ENCODE results near the gene INTS15.

INTS15 gene

DNA sequence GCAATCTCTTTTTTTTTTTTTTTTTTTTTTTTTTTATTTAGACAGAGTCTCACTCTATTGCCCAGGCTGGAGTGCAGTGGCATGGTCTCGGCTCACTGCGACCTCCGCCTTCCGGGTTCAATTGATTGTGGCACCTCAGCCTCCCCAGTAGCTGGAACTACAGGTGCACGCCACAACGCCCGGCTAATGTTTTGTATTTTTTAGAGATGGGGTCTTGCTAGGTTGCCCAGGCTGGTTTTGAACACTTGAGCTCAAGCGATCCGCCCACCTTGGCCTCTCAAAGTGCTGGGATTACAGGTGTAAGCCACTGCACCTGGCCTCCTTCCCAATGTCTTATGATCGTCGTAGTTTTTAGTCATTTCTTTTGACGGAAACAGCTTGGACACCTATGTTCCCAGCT, 19.0 kb downstream of the INTS15 start:
- TF ChIP-seq, protein P1, sequence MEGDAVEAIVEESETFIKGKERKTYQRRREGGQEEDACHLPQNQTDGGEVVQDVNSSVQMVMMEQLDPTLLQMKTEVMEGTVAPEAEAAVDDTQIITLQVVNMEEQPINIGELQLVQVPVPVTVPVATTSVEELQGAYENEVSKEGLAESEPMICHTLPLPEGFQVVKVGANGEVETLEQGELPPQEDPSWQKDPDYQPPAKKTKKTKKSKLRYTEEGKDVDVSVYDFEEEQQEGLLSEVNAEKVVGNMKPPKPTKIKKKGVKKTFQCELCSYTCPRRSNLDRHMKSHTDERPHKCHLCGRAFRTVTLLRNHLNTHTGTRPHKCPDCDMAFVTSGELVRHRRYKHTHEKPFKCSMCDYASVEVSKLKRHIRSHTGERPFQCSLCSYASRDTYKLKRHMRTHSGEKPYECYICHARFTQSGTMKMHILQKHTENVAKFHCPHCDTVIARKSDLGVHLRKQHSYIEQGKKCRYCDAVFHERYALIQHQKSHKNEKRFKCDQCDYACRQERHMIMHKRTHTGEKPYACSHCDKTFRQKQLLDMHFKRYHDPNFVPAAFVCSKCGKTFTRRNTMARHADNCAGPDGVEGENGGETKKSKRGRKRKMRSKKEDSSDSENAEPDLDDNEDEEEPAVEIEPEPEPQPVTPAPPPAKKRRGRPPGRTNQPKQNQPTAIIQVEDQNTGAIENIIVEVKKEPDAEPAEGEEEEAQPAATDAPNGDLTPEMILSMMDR (IDR thresholded peaks at IDR 0.05; ENCODE audit: low read depth, low read length), result no peak
- in situ Hi-C loops (cut with HindIII; ENCODE audit: low sequenced_read_pairs), result no loop called here
- no peak for DNase-seq (ENCODE audit: low read depth, low spot score)
- H3K4me3 ChIP-seq (ENCODE audit: low read depth, low read length), result no peak overlapping the region

DNA sequence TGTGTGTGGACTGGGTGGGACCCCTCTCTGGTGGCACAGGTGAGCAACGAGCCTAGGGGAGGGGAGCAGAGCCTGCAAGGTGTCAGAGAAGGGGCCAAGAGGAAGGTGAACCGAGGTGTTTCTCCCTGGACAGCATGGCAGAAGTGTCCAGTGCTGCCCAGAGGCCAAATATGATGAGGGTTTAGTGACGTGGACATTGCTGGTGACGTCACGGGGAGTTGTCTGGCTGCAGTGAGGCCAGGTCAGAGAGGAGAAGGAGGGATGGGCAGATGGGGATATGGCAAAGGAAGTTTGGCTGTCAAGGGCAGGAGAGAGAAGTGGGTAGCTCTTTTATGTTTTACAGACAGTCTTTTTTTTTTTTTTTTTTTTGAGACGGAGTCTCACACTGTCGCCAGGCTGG, 23.0 kb downstream of the INTS15 start:
- TF ChIP-seq, protein P1 (IDR thresholded peaks at IDR 0.05; ENCODE audit: low read depth, low read length), result no peak
- in situ Hi-C loops (cut with HindIII; ENCODE audit: low sequenced_read_pairs), result no loop called here
- H3K4me3 ChIP-seq (ENCODE audit: low read depth, low read length), result no peak overlapping the region
- no peak for DNase-seq (ENCODE audit: low read depth, low spot score)

DNA sequence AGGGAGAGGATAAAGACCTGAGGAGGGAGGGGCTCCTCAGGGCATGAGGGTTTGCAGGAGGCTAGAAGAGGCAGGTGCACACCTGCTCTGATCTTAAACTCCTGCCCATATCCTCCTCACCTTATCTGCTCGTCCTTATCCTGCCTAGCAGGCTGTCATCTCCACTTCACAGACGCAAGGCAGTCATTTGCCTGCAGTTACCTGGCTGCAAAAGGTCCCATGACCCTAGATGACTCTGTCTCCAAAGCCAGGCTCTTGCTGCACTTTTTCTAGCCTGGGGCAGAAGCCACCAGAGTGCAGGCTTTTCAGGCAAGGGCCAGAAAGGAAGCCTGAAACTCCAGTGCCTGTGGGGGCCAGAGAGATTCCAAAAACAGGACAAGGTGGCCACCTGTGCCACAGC, 23.9 kb downstream of the INTS15 start:
- no peak for DNase-seq (ENCODE audit: low read depth, low spot score)
- TF ChIP-seq, protein P1 (IDR thresholded peaks at IDR 0.05; ENCODE audit: low read depth, low read length), result no peak
- H3K4me3 ChIP-seq (ENCODE audit: low read depth, low read length), result no peak overlapping the region
- in situ Hi-C loops (cut with HindIII; ENCODE audit: low sequenced_read_pairs), result no loop called here

DNA sequence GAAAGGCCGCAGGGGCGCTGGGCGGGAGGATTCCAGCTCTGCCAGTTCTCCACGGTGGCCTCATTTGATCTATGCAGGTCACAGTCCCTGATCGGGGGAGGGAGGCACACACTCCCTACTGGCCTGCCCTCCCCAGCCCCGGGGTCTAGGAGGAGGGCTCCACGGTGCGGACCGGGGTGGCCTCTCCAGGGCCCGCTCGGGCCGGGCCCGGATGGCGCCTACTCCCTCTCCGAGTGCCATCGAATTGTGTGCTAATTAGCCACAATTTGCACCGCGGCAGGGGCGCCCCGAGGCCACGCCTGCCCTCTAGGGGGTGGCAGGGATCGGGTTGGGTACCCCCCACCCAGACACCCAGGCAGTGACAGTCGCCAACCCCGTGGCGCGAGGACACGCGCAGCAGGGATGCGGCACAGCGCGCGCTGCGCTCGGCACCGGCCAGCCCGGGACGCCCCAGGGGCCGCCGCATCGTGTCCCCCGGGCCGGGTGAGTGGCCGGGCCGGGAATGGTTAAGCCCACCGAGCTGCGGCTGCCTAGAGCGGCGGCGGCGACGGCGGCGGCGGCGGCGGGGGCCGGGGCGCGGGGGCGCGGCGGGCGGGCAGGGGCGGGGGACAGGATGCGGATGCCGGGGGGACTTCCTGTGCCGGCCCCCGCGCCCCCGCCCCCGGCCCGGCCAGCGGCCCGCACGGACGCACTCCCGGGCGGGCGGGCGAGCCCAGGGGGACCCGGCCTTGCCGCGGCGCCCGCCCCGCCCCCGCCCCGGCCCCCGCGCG, 25.3 kb downstream of the INTS15 start, which contains the start of gene ZNF853:
Gene ZNF853 (plus strand): TSS at position 658 of the 770 bp plus-strand sequence. CDS start 565 bp downstream, outside the sequence.
- in situ Hi-C loops (cut with HindIII; ENCODE audit: low sequenced_read_pairs), result no loop called here
- no peak for DNase-seq (ENCODE audit: low read depth, low spot score)
- peak within 1 kb of the TSS; percentile 48 for H3K4me3 ChIP-seq (ENCODE audit: low read depth, low read length)
- TF ChIP-seq, protein P1 (IDR thresholded peaks at IDR 0.05; ENCODE audit: low read depth, low read length), result no peak

DNA sequence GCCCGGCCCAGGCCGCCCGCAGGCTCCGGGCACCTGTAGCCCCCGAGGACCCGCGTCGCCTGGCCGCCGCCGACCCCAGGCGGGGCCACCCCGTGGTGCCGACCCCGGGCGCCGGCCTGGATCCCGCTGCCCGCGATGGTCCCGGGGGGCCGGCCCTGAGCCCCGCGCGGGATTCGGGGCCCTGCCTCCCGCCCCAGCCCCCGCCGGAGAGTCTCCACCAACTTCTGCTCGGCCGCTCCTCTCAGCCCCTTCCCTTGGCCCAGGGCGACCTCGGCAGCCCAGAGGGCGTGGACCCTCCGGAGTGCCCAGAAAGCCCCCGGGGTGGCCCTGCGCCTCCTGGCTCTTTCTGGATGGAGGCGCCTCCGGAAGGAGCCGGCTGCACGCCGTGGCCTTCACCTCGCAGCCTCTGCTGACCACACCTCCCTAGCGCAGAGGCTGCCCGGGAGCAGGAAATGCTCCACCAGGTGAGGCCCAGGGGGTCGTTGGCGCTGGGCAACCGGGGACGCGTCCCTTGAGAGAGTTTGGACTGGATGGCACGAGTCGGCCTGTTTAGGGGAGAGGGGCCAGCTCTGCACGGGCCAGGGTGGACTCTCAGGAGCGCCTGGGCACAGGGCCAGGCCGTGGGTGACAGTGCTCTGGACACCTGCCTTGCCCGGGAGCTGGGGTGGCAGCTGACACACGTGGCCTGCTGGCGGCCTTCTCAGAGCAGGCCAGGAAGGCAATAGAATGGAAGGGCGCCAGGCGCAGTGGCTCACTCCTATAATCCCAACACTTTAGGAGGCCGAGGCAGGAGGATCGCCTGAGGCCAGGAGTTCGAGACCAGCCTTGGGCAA, 26.1 kb downstream of the INTS15 start:
- in situ Hi-C loops (cut with HindIII; ENCODE audit: low sequenced_read_pairs), result no loop called here
- peak overlapping the region; percentile 48 for H3K4me3 ChIP-seq (ENCODE audit: low read depth, low read length)
- DNase-seq (ENCODE audit: low read depth, low spot score), result no peak
- TF ChIP-seq, protein P1 (IDR thresholded peaks at IDR 0.05; ENCODE audit: low read depth, low read length), result no peak

DNA sequence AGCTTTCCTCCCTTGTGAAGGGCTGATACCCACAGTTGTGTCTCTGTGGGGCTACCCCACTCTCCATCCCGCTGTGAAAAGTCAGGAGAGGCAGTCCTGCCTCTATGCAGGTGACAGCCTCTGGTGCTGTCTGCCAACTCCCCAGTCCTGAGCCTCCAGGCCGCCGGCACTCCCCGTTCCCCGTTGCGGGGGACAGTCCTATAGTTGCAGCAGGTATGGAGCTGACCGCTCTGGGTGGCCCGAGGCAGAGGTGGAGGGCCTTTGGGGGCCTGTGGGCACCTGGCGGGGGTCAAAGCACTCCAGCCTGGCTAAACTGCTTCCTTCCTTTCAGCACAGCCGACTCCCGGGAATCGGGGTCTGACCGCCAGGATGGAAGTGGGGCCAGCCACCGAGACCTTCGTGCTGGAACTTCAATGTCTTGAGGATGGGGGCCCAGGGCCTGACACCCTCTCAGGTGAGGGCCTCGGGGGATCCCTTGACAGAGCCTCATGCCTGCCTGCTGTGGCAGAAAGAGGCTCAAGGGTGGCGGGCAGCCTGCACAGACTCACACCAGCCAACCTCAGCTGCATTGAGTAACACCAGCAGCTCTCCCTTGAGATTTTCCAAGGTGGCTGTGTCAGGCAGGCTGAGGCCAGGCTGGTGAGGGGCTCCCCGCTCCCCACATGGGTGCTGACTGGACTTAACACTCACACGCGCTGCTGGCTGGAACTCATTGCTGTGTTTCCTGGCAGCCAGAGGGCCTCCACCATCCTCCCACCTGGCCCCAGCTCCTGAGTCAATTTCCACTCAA, 27.2 kb downstream of the INTS15 start:
- in situ Hi-C loops (cut with HindIII; ENCODE audit: low sequenced_read_pairs), result no loop called here
- H3K4me3 ChIP-seq (ENCODE audit: low read depth, low read length), result no peak overlapping the region
- TF ChIP-seq, protein P1 (IDR thresholded peaks at IDR 0.05; ENCODE audit: low read depth, low read length), result no peak
- no peak for DNase-seq (ENCODE audit: low read depth, low spot score)

All from astrocyte of the spinal cord (primary cell).